Measurements from ENCODE around the gene NPC2. TPM values are rescaled to one million over a fixed set of nuclear protein-coding genes. Genes with fewer than 3 reads are reported as not detected.

The NPC2 gene
- total RNA-seq, 1 donor: 252 TPM

DNA sequence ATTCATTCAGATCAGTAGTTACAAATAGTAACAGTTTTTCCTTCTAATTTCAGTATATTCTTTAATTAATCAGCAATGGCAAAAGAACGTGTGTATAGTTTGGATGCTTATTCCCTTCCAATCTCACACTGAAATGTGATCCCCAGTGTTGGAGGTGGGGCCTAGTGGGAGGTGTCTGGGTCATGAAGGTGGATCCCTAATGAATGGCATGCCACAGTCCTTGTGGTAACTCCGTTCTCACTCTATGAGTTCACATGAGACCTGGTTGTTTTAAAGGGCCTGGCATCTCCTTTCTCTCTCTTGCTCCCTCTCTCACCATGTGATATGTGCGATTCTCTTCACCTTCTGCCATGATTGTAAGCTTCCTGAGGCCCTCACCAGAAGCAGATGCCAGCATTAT, 48.2 kb downstream of the NPC2 start:
- DNase-seq (ENCODE audit: low read depth): no peak
- H3K4me3 ChIP-seq (ENCODE audit: low read depth, low read length): no peak overlapping the region
- TF ChIP-seq, protein P1, sequence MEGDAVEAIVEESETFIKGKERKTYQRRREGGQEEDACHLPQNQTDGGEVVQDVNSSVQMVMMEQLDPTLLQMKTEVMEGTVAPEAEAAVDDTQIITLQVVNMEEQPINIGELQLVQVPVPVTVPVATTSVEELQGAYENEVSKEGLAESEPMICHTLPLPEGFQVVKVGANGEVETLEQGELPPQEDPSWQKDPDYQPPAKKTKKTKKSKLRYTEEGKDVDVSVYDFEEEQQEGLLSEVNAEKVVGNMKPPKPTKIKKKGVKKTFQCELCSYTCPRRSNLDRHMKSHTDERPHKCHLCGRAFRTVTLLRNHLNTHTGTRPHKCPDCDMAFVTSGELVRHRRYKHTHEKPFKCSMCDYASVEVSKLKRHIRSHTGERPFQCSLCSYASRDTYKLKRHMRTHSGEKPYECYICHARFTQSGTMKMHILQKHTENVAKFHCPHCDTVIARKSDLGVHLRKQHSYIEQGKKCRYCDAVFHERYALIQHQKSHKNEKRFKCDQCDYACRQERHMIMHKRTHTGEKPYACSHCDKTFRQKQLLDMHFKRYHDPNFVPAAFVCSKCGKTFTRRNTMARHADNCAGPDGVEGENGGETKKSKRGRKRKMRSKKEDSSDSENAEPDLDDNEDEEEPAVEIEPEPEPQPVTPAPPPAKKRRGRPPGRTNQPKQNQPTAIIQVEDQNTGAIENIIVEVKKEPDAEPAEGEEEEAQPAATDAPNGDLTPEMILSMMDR (IDR thresholded peaks at IDR 0.05; ENCODE audit: insufficient read depth, low read depth, low read length): no peak

DNA sequence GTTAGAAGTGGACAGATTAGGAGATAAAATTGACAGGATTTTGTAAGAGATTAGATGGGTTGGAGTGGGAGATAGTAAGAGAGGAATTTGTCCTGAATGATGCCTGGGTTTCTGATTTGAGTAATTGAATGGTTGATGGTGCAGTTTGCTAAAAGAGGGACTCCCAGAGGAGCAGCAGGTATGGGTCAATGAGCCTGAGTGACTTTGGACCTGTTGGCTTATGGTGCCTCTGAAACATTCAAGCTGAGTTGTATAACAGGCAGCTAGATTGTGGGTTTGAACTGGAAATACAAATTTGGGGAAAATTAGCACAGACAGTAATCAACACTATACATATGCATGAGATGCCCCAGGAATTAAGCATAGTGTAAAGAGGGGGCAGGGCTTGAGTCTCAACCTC, 50.3 kb downstream of the NPC2 start:
- no peak for DNase-seq (ENCODE audit: low read depth)
- TF ChIP-seq, protein P1 (IDR thresholded peaks at IDR 0.05; ENCODE audit: insufficient read depth, low read depth, low read length): no peak
- H3K4me3 ChIP-seq (ENCODE audit: low read depth, low read length): no peak overlapping the region

DNA sequence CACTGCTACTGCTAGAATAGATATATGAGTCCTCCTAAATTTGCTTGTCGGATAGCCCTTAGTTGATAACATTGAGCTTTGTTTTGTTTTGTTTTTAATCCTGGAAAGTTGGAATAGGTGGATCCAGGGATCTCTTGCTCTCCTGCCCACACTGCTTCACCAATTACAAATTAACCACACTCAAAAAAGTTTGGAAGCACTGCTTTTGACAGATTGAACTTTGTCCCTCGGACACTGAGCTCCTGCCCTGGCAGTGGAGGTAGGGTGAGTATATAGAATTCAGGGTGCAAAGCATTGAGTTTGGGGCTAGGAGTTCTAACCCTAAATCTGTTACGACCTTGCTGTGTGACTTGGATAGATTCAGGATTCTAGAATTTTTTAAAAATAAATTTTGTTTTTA, 52.0 kb downstream of the NPC2 start:
- TF ChIP-seq, protein P1 (IDR thresholded peaks at IDR 0.05; ENCODE audit: insufficient read depth, low read depth, low read length): no peak
- DNase-seq (ENCODE audit: low read depth): no peak

DNA sequence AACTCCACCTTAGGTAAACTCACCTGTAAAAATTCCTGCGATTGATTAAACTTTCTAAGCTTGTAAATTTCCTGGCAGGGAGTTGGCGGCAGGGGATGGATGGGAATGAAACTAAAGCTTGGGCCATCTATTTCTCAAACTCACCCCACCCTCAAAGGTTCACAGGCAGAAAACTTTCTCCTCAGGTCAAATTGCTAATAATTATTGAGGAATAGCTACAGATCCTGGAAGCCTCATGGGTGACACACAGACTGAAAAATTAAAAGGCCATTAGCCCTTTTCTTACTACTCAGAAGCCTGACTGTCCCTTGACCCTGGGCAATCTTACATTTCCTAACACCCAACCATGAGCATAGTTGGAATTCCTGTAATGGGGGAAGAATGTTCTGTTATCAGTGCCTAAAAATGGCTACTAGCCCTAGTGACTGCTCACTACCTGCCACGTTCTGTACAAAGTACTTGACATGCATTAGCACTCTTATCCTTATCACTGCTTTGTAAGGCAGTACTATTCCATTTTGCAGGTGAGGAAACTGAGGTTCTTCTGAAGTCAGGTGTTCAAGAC, 54.7 kb downstream of the NPC2 start:
- DNase-seq (ENCODE audit: low read depth): no peak
- no peak overlapping the region for H3K4me3 ChIP-seq (ENCODE audit: low read depth, low read length)
- TF ChIP-seq, protein P1 (IDR thresholded peaks at IDR 0.05; ENCODE audit: insufficient read depth, low read depth, low read length): no peak

More for the DNA sequence above, 52.0 kb downstream of the NPC2 start:
- H3K4me3 ChIP-seq (ENCODE audit: low read depth, low read length): no peak overlapping the region

DNA sequence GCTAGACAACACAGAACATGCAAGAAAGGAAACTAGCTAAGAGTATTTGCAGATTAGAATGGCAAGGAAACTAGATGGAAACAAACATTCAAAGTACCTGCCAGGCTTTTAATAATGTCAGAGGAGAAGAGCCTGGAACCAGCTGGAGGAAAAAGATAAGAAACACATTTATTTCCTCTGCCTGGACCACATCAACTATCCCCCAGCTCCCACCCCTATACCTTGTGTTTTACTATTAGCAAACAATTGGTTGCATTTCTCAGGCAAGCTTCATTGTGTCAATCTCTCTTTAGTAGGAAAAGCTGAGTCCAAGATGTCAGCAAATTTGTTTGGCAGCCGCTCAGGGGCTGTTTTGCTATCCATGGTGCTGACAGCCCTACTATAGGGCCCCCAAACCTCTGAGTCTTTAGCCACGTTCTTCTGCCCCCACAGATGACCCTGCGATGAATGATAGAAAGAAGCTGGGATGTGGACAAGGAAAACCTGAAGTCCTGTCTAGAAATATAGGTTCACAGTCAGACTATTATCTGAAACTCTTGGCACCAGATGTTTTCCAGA, 55.5 kb downstream of the NPC2 start:
- peak; percentile 4 for DNase-seq (ENCODE audit: low read depth)
- TF ChIP-seq, protein P1 (IDR thresholded peaks at IDR 0.05; ENCODE audit: insufficient read depth, low read depth, low read length): no peak
- no peak overlapping the region for H3K4me3 ChIP-seq (ENCODE audit: low read depth, low read length)

DNA sequence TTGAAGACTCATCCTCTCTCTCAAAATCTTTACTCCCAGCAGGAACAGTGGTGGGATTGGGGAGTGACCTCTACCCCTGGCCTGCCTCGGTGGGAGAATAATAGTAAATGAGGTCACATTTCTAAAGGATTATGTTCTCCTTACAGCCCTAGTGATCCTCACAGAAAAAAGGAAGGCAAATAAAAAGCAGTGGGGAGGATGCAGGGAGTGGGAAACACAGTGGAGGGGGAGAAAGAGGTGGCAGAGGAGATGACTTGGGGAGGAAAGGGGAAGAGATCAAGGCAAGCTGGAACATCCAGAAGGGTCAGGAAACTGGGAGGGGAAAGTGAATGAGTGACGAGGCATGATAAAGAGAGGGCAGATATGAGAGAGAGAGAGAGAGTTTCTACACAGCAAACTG, 58.8 kb downstream of the NPC2 start:
- no peak overlapping the region for H3K4me3 ChIP-seq (ENCODE audit: low read depth, low read length)
- TF ChIP-seq, protein P1 (IDR thresholded peaks at IDR 0.05; ENCODE audit: insufficient read depth, low read depth, low read length): no peak
- DNase-seq (ENCODE audit: low read depth): no peak

DNA sequence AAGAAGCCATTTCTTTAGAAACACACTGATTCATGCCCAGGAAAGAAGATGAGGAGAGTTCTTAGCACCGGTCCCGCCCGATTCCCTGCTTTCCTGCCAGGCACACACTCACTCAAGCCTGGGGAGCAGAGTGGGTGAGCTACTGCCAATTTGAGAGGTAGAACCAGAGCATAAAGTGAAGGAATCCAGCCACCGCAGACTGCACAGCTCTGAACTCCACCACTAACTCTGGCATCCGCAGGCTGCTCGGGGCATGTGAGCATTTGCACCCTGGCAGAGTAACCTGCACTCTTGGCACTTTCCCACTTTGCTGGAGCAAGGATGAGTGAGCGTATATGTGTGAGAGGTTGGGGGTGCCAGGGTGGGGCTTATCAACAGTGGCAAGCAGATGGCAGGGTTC, 63.1 kb downstream of the NPC2 start:
- no peak for DNase-seq (ENCODE audit: low read depth)
- no peak overlapping the region for H3K4me3 ChIP-seq (ENCODE audit: low read depth, low read length)
- TF ChIP-seq, protein P1 (IDR thresholded peaks at IDR 0.05; ENCODE audit: insufficient read depth, low read depth, low read length): no peak
